Common myeloid progenitor, CD34-positive (primary cell): ENCODE data around the gene OBP2A. TPM values are rescaled to one million over a fixed set of nuclear protein-coding genes. Genes with fewer than 3 reads are reported as not detected.
A peak's percentile ranks its signal among the peaks of the same experiment; 100 is the strongest.
"Not testable (repeated sequence)": the region's sequence is repeated elsewhere in the genome, so short reads cannot be mapped to it uniquely, and the experiment has no call there.

ENCODE experiments used
- CTCF ChIA-PET: fragments of 350-600 bp; sonication (Branson Sonifier 250); formaldehyde crosslinking; loops from one replicate; lab custom pipeline; 2021; ENCODE audit warnings: antibody characterized with exemption; lab: Charles Lee
- POLR2A ChIA-PET: fragments of 350-600 bp; sonication (Branson Sonifier 250); formaldehyde crosslinking; loops from one replicate; lab custom pipeline; 2021; ENCODE audit warnings: antibody characterized with exemption; lab: Charles Lee
- DNase-seq, 3 donors: peaks; one replicate each; pipeline versions ENCODE4 v3.0.0 to v3.0.0-alpha.2; 2013
- H3K27ac ChIP-seq, 2 experiments: 1 replicate in 1 of 2; 2 replicates in 1 of 2; pipeline ENCODE4 v1.7.0; 2013; ENCODE audit warnings: inconsistent platforms in 2 of 2, low read length in 2 of 2, mild to moderate bottlenecking in 2 of 2, low read depth in 1 of 2, moderate library complexity in 1 of 2; ENCODE audit not compliant: severe bottlenecking in 2 of 2, insufficient read depth in 1 of 2, poor library complexity in 1 of 2
- H3K27me3 ChIP-seq, 5 experiments: replicated peaks in 2 of 5; 1 replicate in 3 of 5; 2 replicates in 2 of 5; pipeline versions ENCODE4 v1.6.1 to v1.7.0; 2013; ENCODE audit warnings: low read length in 4 of 5, mild to moderate bottlenecking in 2 of 5, moderate library complexity in 2 of 5, inconsistent platforms in 1 of 5; ENCODE audit not compliant: insufficient read depth in 5 of 5, control insufficient read depth in 4 of 5
- H3K36me3 ChIP-seq, 4 experiments: 1 replicate in 2 of 4; 2 replicates in 2 of 4; pipeline versions ENCODE4 v1.6.1 to v1.7.0; 2013; ENCODE audit warnings: low read length in 3 of 4, control low read depth in 1 of 4, mild to moderate bottlenecking in 1 of 4; ENCODE audit not compliant: control insufficient read depth in 4 of 4, insufficient read depth in 4 of 4
- H3K4me1 ChIP-seq, 4 experiments: 1 replicate in 3 of 4; 2 replicates in 1 of 4; pipeline versions ENCODE4 v1.6.1 to v1.7.1; 2013; ENCODE audit warnings: low read length in 3 of 4, mild to moderate bottlenecking in 3 of 4, control low read depth in 1 of 4, inconsistent platforms in 1 of 4, moderate library complexity in 1 of 4; ENCODE audit not compliant: control insufficient read depth in 4 of 4, insufficient read depth in 4 of 4; ENCODE audit errors: control extremely low read depth in 1 of 4
- H3K4me3 ChIP-seq, 7 experiments: 1 replicate in 4 of 7; 2 replicates in 3 of 7; pipeline versions ENCODE4 v1.5.1 to v1.7.0; 2013; ENCODE audit warnings: mild to moderate bottlenecking in 7 of 7, low read length in 6 of 7, moderate library complexity in 6 of 7, inconsistent platforms in 2 of 7, low read depth in 2 of 7, control low read depth in 1 of 7; ENCODE audit not compliant: insufficient read depth in 4 of 7, control insufficient read depth in 1 of 7; ENCODE audit errors: extremely low read depth in 1 of 7
- H3K9me3 ChIP-seq, 5 experiments: 1 replicate in 4 of 5; 2 replicates in 1 of 5; pipeline versions ENCODE4 v1.6.1 to v1.7.1; 2013; ENCODE audit warnings: low read length in 4 of 5, mild to moderate bottlenecking in 2 of 5, inconsistent platforms in 1 of 5, low read depth in 1 of 5, moderate library complexity in 1 of 5; ENCODE audit not compliant: control insufficient read depth in 4 of 5, insufficient read depth in 2 of 5; ENCODE audit errors: control extremely low read depth in 1 of 5
- WGBS: methylation state at CpG from one replicate; pipeline ENCODE4 v1.1.5; 2013; ENCODE audit not compliant: insufficient coverage; 5-methylcytosine and 5-hydroxymethylcytosine counted together
- polyA plus RNA-seq: library from polyadenylated mRNA; unstranded; fragments of 120-200 nt; gene quantifications from one replicate; pipeline ENCODE4 v1.2.1, GENCODE V29; 2013

The OBP2A gene
- not detected for polyA plus RNA-seq

- WGBS, result 88% methylated on average over 11 of the region's 19 CpGs
- CTCF ChIA-PET, H3K27me3 ChIP-seq, H3K4me1 ChIP-seq, H3K9me3 ChIP-seq, H3K36me3 ChIP-seq, H3K4me3 ChIP-seq, H3K27ac ChIP-seq, DNase-seq, POLR2A ChIA-PET: not testable (repeated sequence)
Observed at GRCh38 chr9:135545646-135546176, at the start of gene OBP2A. Gene OBP2A (plus strand): TSS chr9:135546126. CDS start chr9:135546181, 55 bp downstream.

- H3K9me3 ChIP-seq, result no peaks in the 10 kb centered on the region
- H3K4me3 ChIP-seq, result no peak overlapping the region
- H3K27me3 ChIP-seq, result peaks cover 0 to 10% (median 0%) of the 10 kb centered on the region in 5 experiments
- no peak for DNase-seq
- 98% methylated on average over 14 of the region's 15 CpGs for WGBS
- peaks cover 0 to 21% (median 14%) of the 10 kb centered on the region in 4 experiments for H3K36me3 ChIP-seq
- H3K27ac ChIP-seq, result no peak overlapping the region
- H3K4me1 ChIP-seq, result peaks cover 0 to 32% (median 29%) of the 10 kb centered on the region in 4 experiments
- ChIA-PET POLR2A (interaction anchor here (0.5 kb wide), 1 partner anchor 20 kb away, joined by 3 read pairs; no protein-coding TSS in a partner anchor), CTCF (interaction anchor here (0.8 to 2.2 kb wide), 3 partner anchors 8 to 39 kb away, joined by 3 to 6 read pairs (median 3); no protein-coding TSS in a partner anchor)
Observed at GRCh38 chr9:135498381-135499126, 47.4 kb upstream of the OBP2A start.

- no peaks in the 10 kb centered on the region for H3K9me3 ChIP-seq
- under 1% methylated on average over 53 of the region's 58 CpGs for WGBS
- peak overlapping the region; percentile 50 to 92 (median 75) for H3K4me3 ChIP-seq
- H3K27me3 ChIP-seq, result peaks cover 0 to 10% (median 0%) of the 10 kb centered on the region in 5 experiments
- H3K4me1 ChIP-seq, result peaks cover 0 to 32% (median 29%) of the 10 kb centered on the region in 4 experiments
- peak; percentile 78 to 84 (median 83) for DNase-seq
- ChIA-PET POLR2A (no interaction called here), CTCF (interaction anchor here (0.8 to 2.2 kb wide), 3 partner anchors 9 to 40 kb away, joined by 3 to 6 read pairs (median 3); no protein-coding TSS in a partner anchor)
- no peak overlapping the region for H3K27ac ChIP-seq
- peaks cover 0 to 31% (median 22%) of the 10 kb centered on the region in 4 experiments for H3K36me3 ChIP-seq
Observed at GRCh38 chr9:135499326-135500070, 46.4 kb upstream of the OBP2A start.

- Histone ChIP-seq H3K4me3 (peak overlapping the region; percentile 50 to 92 (median 75)), H3K36me3 (peaks cover 0 to 35% (median 26%) of the 10 kb centered on the region in 4 experiments), H3K27ac (no peak overlapping the region), H3K27me3 (peaks cover 0 to 10% (median 0%) of the 10 kb centered on the region in 5 experiments), H3K4me1 (peaks cover 0 to 32% (median 29%) of the 10 kb centered on the region in 4 experiments), H3K9me3 (no peaks in the 10 kb centered on the region)
- DNase-seq, result peak in 2 of 3 donors; percentile 9 to 26
- ChIA-PET CTCF (interaction anchor here (2.2 kb wide), 1 partner anchor 9 kb away, joined by 6 read pairs; no protein-coding TSS in a partner anchor), POLR2A (no interaction called here)
- WGBS, result 0% methylated on average over 27 of the region's 29 CpGs
Observed at GRCh38 chr9:135500071-135500524, 45.8 kb upstream of the OBP2A start.

- CTCF ChIA-PET, result interaction anchor here (2.2 kb wide), 1 partner anchor 10 kb away, joined by 6 read pairs; no protein-coding TSS in a partner anchor
- POLR2A ChIA-PET, result no interaction called here
- 0% methylated on average over 71 of the region's 92 CpGs for WGBS
- Histone ChIP-seq H3K4me1 (peaks cover 0 to 32% (median 29%) of the 10 kb centered on the region in 4 experiments), H3K27ac (peak within 1 kb of the TSS; percentile 54 to 82), H3K4me3 (peak within 1 kb of the TSS; percentile 50 to 92 (median 75)), H3K9me3 (no peaks in the 10 kb centered on the region), H3K27me3 (peaks cover 0 to 10% (median 0%) of the 10 kb centered on the region in 5 experiments), H3K36me3 (peaks cover 0 to 41% (median 28%) of the 10 kb centered on the region in 4 experiments)
- DNase-seq, result peak; percentile 83 to 88 (median 87)
Observed at GRCh38 chr9:135500525-135501260, 45.2 kb upstream of the OBP2A start, which contains the start of gene MRPS2. Gene MRPS2 (plus strand): TSS chr9:135500682. CDS start chr9:135500711, 29 bp downstream.
